Bronchial epithelial cell (primary cell): ENCODE results near the gene OFD1. TPM values are rescaled to one million over a fixed set of nuclear protein-coding genes. Genes with fewer than 3 reads are reported as not detected.

Experiments used
- DNase-seq: peaks from one replicate; pipeline ENCODE4 v3.0.0-alpha.2; 2010; ENCODE audit warnings: low read depth
- FAIRE-seq: peaks from 2 replicates; lab custom pipeline; 2011; peaks lifted over from hg19 to GRCh38; lab: Jason Lieb, UNC
- H3K27me3 ChIP-seq: 2 replicates; pipeline ENCODE4 v1.5.1; 2011; ENCODE audit warnings: low read length; ENCODE audit not compliant: control insufficient read depth, insufficient read depth
- H3K36me3 ChIP-seq: 2 replicates; pipeline ENCODE4 v1.5.1; 2011; ENCODE audit warnings: low read length; ENCODE audit not compliant: control insufficient read depth, insufficient read depth
- H3K4me3 ChIP-seq: 2 replicates; pipeline ENCODE4 v1.5.1; 2011; ENCODE audit warnings: mild to moderate bottlenecking, low read depth, low read length, control low read depth
- total RNA-seq: library from RNA; depleted of rRNA; stranded (reverse); fragments of >200 nt; gene quantifications from 2 replicates; pipeline ENCODE4 v1.2.1, GENCODE V29; 2014
- TF ChIP-seq, protein P1 (sequence below): IDR thresholded peaks from 2 replicates; pipeline ENCODE4 v1.5.1; 2011; ENCODE audit warnings: mild to moderate bottlenecking, moderate library complexity, low read length, control low read depth, inconsistent platforms; ENCODE audit not compliant: insufficient read depth, severe bottlenecking

OFD1 gene, protein sequence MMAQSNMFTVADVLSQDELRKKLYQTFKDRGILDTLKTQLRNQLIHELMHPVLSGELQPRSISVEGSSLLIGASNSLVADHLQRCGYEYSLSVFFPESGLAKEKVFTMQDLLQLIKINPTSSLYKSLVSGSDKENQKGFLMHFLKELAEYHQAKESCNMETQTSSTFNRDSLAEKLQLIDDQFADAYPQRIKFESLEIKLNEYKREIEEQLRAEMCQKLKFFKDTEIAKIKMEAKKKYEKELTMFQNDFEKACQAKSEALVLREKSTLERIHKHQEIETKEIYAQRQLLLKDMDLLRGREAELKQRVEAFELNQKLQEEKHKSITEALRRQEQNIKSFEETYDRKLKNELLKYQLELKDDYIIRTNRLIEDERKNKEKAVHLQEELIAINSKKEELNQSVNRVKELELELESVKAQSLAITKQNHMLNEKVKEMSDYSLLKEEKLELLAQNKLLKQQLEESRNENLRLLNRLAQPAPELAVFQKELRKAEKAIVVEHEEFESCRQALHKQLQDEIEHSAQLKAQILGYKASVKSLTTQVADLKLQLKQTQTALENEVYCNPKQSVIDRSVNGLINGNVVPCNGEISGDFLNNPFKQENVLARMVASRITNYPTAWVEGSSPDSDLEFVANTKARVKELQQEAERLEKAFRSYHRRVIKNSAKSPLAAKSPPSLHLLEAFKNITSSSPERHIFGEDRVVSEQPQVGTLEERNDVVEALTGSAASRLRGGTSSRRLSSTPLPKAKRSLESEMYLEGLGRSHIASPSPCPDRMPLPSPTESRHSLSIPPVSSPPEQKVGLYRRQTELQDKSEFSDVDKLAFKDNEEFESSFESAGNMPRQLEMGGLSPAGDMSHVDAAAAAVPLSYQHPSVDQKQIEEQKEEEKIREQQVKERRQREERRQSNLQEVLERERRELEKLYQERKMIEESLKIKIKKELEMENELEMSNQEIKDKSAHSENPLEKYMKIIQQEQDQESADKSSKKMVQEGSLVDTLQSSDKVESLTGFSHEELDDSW
- total RNA-seq: 13.4 and 26.0 TPM in 2 replicates

DNA sequence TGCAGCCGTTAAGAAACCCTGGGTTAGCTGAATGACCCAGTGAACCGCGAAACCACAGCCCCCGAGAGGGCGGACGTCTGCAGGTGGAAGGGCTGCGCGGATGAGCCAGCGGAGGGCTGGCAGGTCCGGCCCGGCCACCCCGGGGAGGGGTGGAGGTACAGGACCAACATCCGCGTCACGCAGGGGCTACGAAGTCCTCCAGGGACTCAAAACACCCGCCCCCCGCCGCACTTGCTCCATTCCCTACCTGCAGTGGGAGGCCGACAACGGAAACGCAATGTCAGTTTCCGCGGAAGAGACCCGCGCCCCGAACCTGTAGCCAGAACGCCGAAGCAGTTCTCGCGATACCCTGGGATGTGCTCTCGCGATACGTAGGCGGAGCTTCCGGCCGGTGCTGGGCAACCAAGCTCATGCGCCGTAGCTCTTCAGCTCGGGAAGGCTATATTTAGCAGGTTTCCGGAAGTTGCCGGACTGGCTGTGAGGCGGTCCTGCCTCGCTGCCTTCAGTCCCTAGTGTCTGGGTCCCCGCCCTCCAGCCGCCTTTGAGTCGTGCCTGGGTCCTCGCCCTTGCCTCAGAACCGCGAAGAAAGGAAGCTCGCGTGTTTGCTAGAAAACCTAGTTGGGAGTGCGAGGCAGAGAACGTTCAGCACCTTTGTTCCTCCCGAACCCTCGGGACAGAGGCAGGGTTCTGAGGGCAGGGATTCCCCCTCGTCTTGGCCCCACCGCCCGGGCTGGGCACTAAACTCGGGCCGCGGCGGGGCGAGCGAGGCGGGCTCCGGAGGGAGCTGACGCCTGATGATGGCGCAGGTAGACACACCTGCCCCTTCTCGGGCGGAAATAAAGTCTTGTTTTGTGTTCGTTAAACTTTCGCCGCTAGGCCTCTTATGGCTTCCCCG is at the start of gene OFD1, which contains the start of gene TRAPPC2:
TSS of gene OFD1 (plus strand) at position 471 of the 895 bp plus-strand sequence. CDS start at position 795, 324 bp downstream.
TSS of gene TRAPPC2 (minus strand) at position 343 of the 895 bp plus-strand sequence. CDS start 14,657 bp downstream, outside the sequence.
- no peaks in the 10 kb centered on the region for H3K27me3 ChIP-seq
- FAIRE-seq: peak; percentile 98

DNA sequence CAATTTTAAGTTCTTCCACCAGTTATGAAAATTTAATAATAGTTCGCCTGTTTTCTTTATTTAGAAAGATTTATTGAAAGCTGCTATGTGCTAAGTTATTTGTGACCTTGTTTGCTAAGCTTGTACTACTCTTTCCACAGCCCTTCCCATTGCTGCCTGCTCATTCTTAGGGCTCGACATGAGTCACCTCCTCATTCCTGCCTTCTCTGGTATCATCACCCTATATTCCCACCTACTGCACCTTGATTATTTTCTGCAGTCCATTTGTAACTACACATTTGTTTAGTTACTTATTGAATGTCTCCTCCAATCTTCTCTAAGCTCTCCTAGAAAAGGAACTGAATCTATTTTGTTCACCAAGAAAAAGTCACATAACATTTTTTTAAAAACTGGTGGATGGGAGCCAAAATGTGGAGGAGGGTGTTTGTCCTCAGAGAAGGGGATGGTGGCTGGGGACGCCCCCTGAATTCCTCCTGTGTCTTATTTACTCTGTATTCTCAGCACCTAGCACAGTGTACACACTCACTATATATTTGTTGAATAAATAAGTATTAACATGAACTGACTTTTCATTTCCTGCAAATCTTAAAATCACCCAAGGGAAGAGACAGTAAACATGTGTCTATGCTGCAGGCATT is 49.3 kb upstream of the OFD1 start:
- FAIRE-seq (no peak), DNase-seq (peak; percentile 74)
- H3K36me3 ChIP-seq: no peaks in the 10 kb centered on the region
- no peaks in the 10 kb centered on the region for H3K27me3 ChIP-seq
- TF ChIP-seq, protein P1, sequence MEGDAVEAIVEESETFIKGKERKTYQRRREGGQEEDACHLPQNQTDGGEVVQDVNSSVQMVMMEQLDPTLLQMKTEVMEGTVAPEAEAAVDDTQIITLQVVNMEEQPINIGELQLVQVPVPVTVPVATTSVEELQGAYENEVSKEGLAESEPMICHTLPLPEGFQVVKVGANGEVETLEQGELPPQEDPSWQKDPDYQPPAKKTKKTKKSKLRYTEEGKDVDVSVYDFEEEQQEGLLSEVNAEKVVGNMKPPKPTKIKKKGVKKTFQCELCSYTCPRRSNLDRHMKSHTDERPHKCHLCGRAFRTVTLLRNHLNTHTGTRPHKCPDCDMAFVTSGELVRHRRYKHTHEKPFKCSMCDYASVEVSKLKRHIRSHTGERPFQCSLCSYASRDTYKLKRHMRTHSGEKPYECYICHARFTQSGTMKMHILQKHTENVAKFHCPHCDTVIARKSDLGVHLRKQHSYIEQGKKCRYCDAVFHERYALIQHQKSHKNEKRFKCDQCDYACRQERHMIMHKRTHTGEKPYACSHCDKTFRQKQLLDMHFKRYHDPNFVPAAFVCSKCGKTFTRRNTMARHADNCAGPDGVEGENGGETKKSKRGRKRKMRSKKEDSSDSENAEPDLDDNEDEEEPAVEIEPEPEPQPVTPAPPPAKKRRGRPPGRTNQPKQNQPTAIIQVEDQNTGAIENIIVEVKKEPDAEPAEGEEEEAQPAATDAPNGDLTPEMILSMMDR: no peak
- H3K4me3 ChIP-seq: no peak overlapping the region

More for the DNA sequence above, at the start of gene OFD1, which contains the start of gene TRAPPC2:
- peak within 1 kb of the TSS; percentile 73 for H3K4me3 ChIP-seq
- H3K36me3 ChIP-seq: no peaks in the 10 kb centered on the region
- TF ChIP-seq, protein P1: peak; percentile 3
- DNase-seq: peak; percentile 87

DNA sequence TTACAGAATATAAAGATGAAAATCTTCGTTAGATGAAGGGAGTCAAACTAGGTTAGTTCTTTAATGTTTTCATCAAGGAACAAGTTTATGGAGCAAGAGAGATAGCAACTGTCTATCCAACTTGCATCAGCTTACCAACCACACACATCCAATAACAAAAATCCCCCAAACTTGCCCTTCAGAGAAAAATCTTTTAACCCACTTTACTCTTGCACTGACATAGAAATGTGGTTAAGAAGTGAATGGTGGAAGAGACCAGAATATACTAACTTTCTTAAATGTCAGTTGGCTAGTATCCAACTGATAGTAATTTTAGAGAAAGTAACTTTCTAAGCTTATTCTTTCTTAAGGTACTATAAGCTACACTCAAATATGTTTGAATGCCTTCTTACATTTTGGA is 47.3 kb upstream of the OFD1 start:
- H3K4me3 ChIP-seq: no peak overlapping the region
- H3K27me3 ChIP-seq: no peaks in the 10 kb centered on the region
- DNase-seq: no peak
- no peak for FAIRE-seq
- no peaks in the 10 kb centered on the region for H3K36me3 ChIP-seq
- TF ChIP-seq, protein P1: no peak

DNA sequence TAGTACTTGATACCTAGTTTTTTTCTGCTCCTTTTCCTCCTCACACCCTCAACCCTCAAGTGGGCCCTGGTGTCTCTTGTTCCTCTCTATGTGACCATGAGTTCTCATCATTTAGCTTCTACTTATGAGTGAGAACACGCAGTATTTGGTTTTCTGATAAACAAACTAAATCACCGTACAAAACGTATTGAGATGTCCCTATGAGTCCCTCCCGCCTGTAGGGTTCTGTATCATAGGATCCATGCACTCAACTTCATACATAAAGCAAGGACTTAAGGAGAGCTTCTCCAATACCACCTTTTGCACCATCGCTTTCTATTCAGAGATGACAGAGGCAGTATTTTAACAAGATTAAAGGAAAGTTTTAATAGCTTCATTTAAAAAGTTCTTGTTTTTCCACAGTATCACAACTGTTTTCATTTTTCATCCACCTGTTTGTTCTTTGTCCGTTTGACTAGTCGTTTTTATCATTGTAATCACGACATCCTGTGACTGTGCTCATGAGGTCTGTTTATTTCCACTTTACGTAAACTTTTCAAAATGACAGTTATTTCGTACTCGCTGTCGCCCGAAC is 46.1 kb upstream of the OFD1 start:
- TF ChIP-seq, protein P1: no peak
- H3K36me3 ChIP-seq: no peaks in the 10 kb centered on the region
- DNase-seq (peak; percentile 25), FAIRE-seq (no peak)
- H3K27me3 ChIP-seq: no peaks in the 10 kb centered on the region
- H3K4me3 ChIP-seq: peak overlapping the region; percentile 73
